Heart left ventricle (tissue), 13 donors: Measurements from ENCODE around the gene DNM1.

ENCODE experiments used
- POLR2A ChIP-seq, 2 donors: fragments of 450-650 bp; IDR thresholded peaks; one replicate each; pipeline ENCODE4 v1.6.1; 2017; ENCODE audit warnings: antibody characterized with exemption in 2 of 2, mild to moderate bottlenecking in 2 of 2, moderate library complexity in 2 of 2
- TF ChIP-seq, protein P1 (sequence below), 12 donors: fragments of 200-600 bp; sonication (generic) in 4 of 12; IDR thresholded peaks; one replicate each; pipeline versions ENCODE4 v1.5.0 to v1.8.0; 2018 to 2022; ENCODE audit warnings: antibody characterized with exemption in 12 of 12, mild to moderate bottlenecking in 5 of 12
- donor health status: ischemic (EF 13 %, LVEDD 7.1; RV severe dilation, severe dysfunction).
- donor health status: DM: no; HTN: yes; CAD: no.
- donor health status: DM: no; HTN: no; CAD: no.
- donor health status: ischemic (EF 25% LVEDD 6.9; RV normal size, moderate dysfunction).
- donor health status: ischemic (EF 25% LVEDD 5.7; RV mildly dilated, moderate dysfunction).
- donor health status: ischemic (EF 35%, LVEDD 5.7; RV mildly dilated, moderate dysfunction).
- donor health status: nonischemic (EF 11% LVEDD 7.7; RV severe dilation, severe dysfunction).
- donor health status: DM: yes; HTN: yes; CAD: no.
- donor health status: PGD.
- donor health status: ischemic (EF 29% LVEDD 5.4; RV normal size, mild dysfunction).
- donor health status: nonischemic (EF 23%, LVEDD 6.1; RV moderate dilation, normal function).

GRCh38 chr9:128260340-128260739 is 57.2 kb downstream of the DNM1 start:
- TF ChIP-seq, protein P1, sequence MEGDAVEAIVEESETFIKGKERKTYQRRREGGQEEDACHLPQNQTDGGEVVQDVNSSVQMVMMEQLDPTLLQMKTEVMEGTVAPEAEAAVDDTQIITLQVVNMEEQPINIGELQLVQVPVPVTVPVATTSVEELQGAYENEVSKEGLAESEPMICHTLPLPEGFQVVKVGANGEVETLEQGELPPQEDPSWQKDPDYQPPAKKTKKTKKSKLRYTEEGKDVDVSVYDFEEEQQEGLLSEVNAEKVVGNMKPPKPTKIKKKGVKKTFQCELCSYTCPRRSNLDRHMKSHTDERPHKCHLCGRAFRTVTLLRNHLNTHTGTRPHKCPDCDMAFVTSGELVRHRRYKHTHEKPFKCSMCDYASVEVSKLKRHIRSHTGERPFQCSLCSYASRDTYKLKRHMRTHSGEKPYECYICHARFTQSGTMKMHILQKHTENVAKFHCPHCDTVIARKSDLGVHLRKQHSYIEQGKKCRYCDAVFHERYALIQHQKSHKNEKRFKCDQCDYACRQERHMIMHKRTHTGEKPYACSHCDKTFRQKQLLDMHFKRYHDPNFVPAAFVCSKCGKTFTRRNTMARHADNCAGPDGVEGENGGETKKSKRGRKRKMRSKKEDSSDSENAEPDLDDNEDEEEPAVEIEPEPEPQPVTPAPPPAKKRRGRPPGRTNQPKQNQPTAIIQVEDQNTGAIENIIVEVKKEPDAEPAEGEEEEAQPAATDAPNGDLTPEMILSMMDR (IDR thresholded peaks at IDR 0.05), result no peak
- TF ChIP-seq POLR2A (IDR thresholded peaks at IDR 0.05), result no peak
